SJCRH30 (cell line): ENCODE data around the gene SLC34A3. TPM values are rescaled to one million over a fixed set of nuclear protein-coding genes. Genes with fewer than 3 reads are reported as not detected.

Source experiments
- DNase-seq, 2 experiments: peaks; one replicate each; pipeline ENCODE4 v3.0.0-alpha.2; 2015 to 2020
- H3K27ac ChIP-seq: fragments of 250-450 bp; sonication (Bioruptor Pico); 2 replicates; pipeline ENCODE4 v1.5.1; 2020; ENCODE audit warnings: mild to moderate bottlenecking, moderate library complexity
- H3K27me3 ChIP-seq: fragments of 250-450 bp; sonication (Bioruptor Pico); 2 replicates; pipeline ENCODE4 v1.5.1; 2020; ENCODE audit warnings: mild to moderate bottlenecking, moderate library complexity
- H3K36me3 ChIP-seq: fragments of 250-450 bp; sonication (Bioruptor Pico); 2 replicates; pipeline ENCODE4 v1.5.1; 2020; ENCODE audit warnings: mild to moderate bottlenecking, moderate library complexity
- H3K4me1 ChIP-seq: fragments of 250-450 bp; sonication (Bioruptor Pico); 2 replicates; pipeline ENCODE4 v1.5.1; 2020; ENCODE audit warnings: mild to moderate bottlenecking, moderate library complexity
- H3K4me3 ChIP-seq: fragments of 250-450 bp; sonication (Bioruptor Pico); 2 replicates; pipeline ENCODE4 v1.5.1; 2020; ENCODE audit warnings: mild to moderate bottlenecking, moderate library complexity
- H3K9me3 ChIP-seq: fragments of 250-450 bp; sonication (Bioruptor Pico); replicated peaks from 2 replicates; pipeline ENCODE4 v1.5.1; 2020; ENCODE audit warnings: mild to moderate bottlenecking, moderate library complexity
- total RNA-seq: library from RNA; depleted of rRNA; stranded (reverse); fragments of >200 nt; shearing (Covaris generic); gene quantifications from 2 replicates; pipeline ENCODE4 v1.2.3, GENCODE V29; 2014

Gene SLC34A3
- total RNA-seq, 1 experiment from 2014 or later = 0.06 TPM

DNA sequence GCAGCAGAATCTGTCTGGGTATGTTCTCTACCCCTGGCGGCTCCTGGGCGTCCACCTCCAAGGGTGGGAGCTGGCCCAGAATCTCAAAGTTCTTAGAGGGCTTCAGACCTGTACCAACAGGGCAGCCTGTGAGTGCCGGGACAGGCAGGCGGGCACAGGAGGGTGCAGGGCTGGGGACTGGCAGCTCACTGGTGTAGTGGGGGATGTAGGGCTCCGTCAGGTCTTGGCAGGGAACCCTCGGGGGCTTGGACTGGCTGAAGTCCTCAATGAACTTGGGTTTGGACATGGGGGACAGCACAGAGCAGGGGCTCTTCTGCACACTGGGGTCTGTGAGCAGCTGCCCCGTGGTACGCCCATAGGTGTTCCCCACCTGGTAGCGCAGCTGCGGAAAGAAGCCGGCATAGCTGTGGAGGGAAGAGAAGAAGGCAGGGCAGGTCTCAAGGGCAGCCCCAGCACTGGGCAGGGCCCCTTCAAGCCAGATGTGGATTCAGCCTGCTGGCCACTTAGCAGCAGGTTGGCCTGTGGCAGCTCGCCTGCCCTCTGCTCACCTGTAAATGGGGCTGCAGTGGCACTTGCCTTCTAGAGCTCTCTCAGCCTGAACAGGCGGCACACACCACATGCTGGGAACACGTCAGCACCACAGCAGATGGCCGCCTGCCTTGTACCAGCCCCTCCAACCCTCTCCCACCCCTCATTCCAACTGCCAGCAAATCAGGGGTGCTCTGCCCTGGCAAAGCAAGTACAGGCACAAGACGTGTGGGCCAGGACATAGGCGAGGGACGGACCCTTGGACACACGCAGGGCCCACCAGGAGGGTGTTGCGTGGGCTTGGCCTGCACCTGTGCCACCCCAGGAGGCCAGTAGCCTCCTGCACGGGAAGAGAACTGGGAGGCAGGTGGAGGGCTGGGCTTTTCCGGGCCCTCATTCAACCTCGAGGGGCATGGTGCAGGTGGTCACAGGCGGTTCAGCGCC, 15.0 kb downstream of the SLC34A3 start:
- Histone ChIP-seq H3K4me3 (no peak overlapping the region), H3K27me3 (peaks cover 18% of the 10 kb centered on the region), H3K4me1 (peaks cover 11% of the 10 kb centered on the region; the same call in 1 of the 2 replicates), H3K9me3 (no peaks in the 10 kb centered on the region), H3K27ac (no peak overlapping the region), H3K36me3 (peaks cover 23% of the 10 kb centered on the region)
- DNase-seq = no peak

DNA sequence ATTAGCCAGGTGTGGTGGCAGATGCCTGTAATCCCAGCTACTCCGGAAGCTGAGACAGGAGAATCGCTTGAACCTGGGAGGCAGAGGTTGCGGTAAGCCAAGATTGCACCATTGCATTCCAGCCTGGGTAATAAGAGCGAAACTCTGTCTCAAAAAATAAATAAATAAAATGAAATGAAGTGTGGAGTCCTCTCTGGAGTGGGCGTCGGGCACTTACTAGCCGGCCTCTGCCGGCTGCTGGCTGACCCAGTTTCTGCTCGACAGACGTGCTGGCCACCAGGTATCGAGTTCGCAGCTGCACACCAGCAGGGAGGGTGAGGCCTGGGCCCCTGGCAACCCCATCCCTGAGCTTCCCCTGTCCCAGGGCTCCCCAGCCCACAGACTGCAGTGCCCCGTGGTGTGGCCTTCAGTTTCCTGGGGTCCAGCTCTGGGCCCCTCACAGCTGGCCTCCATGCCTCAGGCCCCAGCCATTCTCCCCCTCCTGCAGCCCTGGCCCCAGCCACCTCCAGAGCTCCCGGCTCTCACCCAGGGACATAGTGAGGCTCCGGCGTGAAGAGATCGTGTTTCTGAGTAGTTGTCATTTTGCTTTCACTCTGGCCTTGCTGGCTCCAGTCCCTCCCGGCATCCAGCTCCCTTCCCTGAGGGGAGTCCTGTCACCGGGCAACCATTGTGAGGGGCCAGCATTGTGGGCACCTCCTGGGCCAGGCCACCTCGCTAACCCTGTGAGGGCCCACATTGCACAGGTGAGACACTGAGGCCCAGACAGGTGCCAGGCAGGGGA, 16.6 kb downstream of the SLC34A3 start:
- H3K36me3 ChIP-seq = peaks cover 15% of the 10 kb centered on the region
- H3K4me3 ChIP-seq = no peak overlapping the region
- peaks cover 11% of the 10 kb centered on the region; the same call in 1 of the 2 replicates for H3K4me1 ChIP-seq
- H3K27me3 ChIP-seq = peaks cover 18% of the 10 kb centered on the region
- no peak overlapping the region for H3K27ac ChIP-seq
- no peaks in the 10 kb centered on the region for H3K9me3 ChIP-seq
- DNase-seq = peak in 1 of 2 experiments; percentile 52

DNA sequence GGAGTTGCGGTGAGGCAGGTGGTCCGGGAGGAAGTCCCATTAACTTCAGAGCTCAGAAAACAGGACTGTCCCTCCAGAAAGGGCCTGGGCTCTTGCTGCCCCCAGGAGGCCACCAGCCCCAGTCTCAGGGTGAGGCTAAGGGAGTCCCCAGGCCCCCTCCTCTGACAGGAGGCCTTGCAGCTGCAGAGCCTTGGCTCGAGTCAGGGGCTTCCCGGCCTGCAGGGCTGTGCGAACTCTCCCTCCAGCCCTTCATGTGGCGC, 17.1 kb downstream of the SLC34A3 start:
- Histone ChIP-seq H3K4me1 (peaks cover 8% of the 10 kb centered on the region; the same call in 1 of the 2 replicates), H3K27ac (no peak overlapping the region), H3K27me3 (peaks cover 18% of the 10 kb centered on the region), H3K36me3 (peaks cover 10% of the 10 kb centered on the region), H3K9me3 (no peaks in the 10 kb centered on the region), H3K4me3 (no peak overlapping the region)
- DNase-seq = no peak

DNA sequence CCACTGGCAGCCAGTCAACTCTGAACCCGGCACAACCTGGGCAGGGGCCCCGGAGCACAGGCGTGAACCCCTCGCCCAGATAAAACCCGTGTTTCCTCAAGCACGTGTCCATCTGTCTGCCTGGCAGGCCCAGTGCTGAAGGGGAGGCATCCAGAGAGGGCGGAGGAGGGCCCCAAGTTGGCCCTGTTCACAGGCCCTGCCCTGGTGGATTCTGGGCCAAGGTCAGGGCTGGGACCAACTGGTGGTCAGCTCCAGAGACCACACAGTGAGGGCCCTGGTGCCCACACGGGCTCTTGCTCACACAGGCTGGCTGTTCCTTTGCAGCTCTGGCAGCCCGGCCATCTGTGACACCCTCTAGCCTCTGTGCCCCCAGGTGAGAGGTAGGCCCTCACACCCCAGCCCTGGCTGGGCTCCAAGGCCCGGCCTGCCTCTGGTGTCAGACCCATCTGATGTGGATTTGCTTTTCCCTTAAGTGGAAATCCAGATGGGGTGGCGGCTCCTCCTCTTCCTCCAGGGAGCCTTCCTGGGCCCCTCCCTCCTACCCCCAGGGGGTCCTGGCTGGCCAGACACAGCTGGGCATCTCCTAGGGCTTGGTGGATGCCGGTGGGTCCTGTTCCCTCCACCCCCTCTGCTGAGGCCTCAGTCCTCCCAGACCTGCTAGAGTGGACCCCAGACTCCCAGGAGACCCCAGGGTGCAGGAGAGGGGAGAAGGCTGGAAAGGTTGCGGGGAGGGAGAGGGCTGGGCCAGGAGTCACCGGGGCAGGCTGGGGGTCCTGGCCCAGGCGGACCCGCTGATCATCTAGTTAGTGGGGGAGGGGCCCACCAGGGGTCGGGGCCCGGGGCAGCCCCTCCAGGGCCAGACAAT, 19.9 kb downstream of the SLC34A3 start:
- peaks cover 11% of the 10 kb centered on the region for H3K4me1 ChIP-seq
- H3K4me3 ChIP-seq = no peak overlapping the region
- H3K36me3 ChIP-seq = no peaks in the 10 kb centered on the region
- peaks cover 18% of the 10 kb centered on the region for H3K27me3 ChIP-seq
- no peak for DNase-seq
- no peaks in the 10 kb centered on the region for H3K9me3 ChIP-seq
- H3K27ac ChIP-seq = no peak overlapping the region

DNA sequence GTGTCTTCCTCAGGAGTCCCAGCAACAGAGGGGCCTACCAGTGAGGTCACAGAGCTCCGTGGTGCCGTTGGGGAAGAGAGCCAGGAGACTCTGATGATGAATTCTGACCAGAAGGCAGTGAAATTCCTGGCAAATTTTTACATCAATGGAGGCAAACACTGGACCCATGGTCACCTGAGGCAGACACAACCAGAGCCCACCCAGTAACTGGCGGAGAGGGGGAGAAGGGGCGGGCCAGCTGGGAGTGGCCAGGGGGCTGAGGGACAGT, 20.4 kb downstream of the SLC34A3 start, which contains the start of gene STPG3:
TSS of gene STPG3 (plus strand) at position 93 of the 268 bp plus-strand sequence. CDS start at position 94, 1 bp downstream.
- H3K9me3 ChIP-seq = no peaks in the 10 kb centered on the region
- no peak for DNase-seq
- no peak within 1 kb of the TSS for H3K27ac ChIP-seq
- peaks cover 18% of the 10 kb centered on the region for H3K27me3 ChIP-seq
- peaks cover 13% of the 10 kb centered on the region for H3K4me1 ChIP-seq
- 0 out of 2 replicates have a peak, but pooled peaks cover under 1% of the 10 kb centered on the region for H3K36me3 ChIP-seq
- no peak within 1 kb of the TSS for H3K4me3 ChIP-seq

DNA sequence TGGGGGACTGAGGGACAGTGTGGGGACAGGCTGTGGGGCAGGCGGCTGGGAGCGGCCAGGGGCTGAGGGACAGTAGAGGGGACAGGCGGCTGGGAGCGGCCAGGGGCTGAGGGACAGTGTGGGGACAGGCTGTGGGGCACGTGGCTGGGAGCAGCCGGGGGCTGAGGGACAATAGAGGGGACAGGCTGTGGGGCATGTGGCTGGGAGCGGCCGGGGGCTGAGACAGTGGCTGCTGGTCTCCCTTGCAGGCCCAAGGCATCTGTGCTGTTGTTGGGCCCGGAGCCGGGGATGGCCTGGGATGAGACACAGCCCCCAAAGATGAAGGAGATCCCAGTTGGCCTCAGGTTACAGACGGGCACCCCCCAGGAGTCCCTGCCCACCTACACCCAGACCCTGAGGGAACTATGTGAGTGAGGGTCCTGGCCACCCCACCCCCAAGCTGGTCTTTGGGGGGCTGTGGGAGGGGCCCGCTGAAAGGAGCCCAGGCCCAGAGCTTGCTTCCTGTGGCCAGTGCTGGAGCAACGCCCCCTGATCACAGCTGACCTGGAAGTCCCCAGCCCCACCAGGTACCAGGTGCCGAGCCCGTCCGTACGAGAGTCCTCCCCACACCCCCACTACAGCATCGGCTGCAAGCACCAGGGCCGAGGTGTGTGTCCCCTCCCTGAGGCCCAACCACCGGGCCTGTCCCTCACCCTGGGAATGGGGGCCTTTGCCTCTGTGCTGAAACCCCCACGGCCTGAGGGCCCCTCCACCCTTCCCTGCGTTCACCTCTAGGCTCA, 21.0 kb downstream of the SLC34A3 start:
- Histone ChIP-seq H3K9me3 (no peaks in the 10 kb centered on the region), H3K4me1 (peaks cover 14% of the 10 kb centered on the region), H3K36me3 (0 out of 2 replicates have a peak, but pooled peaks cover 3% of the 10 kb centered on the region), H3K27ac (no peak overlapping the region), H3K4me3 (no peak overlapping the region), H3K27me3 (peaks cover 18% of the 10 kb centered on the region)
- no peak for DNase-seq

DNA sequence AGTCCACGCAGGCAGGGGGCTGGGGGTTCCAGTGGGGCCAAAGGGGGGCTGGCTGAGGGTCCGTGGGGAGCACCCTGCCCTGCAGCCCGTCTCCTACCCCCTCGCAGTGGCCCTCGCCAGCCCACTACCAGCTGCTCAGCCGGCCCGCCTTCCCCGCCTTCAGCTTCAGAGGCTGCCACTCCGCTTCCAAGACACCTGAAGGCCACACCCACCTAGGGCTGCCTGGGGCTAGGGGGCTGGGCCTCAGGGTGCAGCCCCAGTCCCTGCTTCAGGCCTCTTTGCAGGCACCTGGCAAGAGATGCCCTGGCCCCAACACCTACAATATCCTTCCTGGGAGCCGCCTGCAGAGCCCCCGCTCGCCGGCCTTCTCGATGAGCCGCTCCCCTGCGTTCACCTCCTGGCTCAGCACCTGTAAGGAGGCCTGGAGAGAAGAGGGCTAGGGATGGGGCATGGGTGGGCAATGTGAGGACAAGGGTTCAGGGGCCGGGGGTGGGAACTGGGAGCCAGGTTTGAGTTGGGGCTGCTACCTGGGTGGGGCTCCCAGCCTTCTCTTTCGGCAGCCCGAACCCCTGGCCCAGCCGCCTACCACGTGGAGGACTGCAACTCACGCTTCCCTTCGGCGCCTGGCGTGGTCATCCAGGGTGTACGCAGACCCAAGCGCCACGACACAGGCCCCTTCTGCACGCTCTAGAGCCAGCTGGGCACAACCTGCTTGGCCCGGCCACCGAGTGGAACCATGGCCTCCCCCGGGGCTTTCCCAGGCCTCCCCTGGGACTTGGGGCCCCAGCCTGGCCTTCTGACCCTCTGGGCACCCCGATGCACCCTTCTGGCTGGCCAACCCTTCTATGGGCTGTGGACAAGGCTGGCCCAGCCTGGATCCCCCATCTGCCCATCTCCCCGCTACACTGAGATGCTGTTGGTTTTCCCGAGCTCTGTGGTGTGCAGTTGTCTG, 22.1 kb downstream of the SLC34A3 start:
- Histone ChIP-seq H3K27me3 (peaks cover 15% of the 10 kb centered on the region), H3K9me3 (no peaks in the 10 kb centered on the region), H3K4me3 (no peak overlapping the region), H3K27ac (no peak overlapping the region), H3K36me3 (0 out of 2 replicates have a peak, but pooled peaks cover 3% of the 10 kb centered on the region), H3K4me1 (peaks cover 8% of the 10 kb centered on the region)
- DNase-seq = no peak

DNA sequence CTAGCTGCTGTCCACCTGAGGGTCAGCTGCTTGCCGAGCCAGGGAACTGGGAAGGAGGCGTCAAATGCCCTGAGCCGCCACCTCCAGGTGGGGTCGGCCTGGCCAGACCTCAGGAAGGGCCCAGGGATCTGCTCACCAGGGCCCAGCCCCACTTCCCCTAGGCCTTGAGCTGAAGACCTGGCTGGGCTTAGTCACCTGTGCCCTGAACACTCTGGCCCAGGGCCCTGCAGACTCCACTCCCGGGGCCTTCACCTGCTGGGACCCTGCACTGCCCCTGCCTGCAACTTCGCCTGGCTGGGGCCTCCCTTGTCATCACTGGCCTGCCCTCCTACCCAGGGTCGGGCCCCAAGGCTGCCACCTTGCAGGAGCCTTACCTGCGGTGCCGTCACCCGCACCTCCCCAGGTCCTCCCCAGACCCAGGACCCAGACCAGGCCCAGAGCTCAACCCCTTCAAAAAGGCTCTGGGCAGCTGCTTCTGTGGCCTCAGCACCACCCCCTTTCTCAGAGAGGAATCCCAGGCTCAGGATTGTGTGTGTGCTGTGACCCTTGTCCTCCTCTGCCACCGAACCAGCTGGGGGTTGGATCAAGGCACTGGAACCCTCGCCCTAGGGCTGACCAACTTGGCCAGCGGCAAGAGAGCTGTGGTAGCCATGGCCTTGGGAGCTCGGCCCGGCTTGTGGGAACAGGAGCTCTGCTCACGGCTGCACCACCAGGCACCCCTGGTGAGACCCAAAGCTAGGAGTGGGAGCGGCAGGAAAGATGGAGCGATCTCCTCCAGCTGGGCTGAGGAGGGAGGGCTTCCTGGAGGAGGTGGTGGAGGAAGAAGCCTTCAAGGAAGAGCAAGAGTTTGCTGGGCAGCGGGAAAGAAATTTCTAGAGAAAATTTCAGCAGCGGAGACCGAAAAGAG, 23.3 kb downstream of the SLC34A3 start:
- peaks cover 8% of the 10 kb centered on the region for H3K4me1 ChIP-seq
- peaks cover 10% of the 10 kb centered on the region for H3K27me3 ChIP-seq
- DNase-seq = peak in 1 of 2 experiments; percentile 41
- H3K4me3 ChIP-seq = peak overlapping the region; percentile 98
- H3K36me3 ChIP-seq = peaks cover 8% of the 10 kb centered on the region; the same call in 1 of the 2 replicates
- no peak overlapping the region for H3K27ac ChIP-seq
- no peaks in the 10 kb centered on the region for H3K9me3 ChIP-seq

DNA sequence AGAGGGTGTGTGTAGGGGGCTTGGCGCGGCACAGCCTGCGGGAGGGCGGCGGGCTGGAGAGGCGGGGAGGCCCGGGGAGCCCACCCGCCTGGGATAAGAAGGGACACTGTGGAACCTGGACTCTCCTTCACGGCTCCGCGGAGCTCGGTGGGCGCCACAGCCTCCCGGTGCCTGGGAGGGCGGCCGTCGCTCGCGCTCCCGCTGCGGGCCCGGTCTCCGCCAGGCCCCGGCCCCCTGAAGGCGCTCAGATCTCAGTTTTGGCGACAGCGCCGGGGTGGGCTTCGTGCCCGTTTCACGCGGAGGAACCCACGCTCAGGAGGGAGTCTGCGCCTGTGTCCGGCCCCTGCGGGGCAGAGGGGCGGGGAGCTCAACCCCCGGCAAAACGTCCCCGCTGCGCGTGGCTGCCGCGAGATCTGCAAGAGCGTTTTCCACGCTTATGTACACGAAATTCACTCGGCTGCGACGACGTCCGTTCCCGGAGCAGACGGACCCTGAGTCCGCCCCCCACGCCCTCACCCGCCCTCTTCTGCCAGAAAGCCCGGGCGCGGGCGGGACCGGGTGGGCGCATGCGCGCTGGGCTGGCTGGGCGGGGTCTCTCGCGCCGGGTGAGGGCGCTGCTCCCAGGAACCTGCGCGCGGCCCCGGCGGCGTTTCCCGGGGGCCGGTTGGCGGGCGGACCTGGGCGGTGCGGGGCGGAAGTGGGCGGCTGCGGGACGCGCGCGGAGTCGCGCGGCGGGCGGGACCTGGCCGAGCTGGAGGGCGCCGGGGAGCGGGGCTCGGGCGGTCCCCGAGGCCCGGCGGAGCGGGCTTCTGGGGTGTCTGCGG, 24.1 kb downstream of the SLC34A3 start, which contains the start of gene NELFB:
TSS of gene NELFB (plus strand) at position 704 of the 824 bp plus-strand sequence.
- H3K27ac ChIP-seq = peak within 1 kb of the TSS; percentile 37; the same call in 1 of the 2 replicates

DNA sequence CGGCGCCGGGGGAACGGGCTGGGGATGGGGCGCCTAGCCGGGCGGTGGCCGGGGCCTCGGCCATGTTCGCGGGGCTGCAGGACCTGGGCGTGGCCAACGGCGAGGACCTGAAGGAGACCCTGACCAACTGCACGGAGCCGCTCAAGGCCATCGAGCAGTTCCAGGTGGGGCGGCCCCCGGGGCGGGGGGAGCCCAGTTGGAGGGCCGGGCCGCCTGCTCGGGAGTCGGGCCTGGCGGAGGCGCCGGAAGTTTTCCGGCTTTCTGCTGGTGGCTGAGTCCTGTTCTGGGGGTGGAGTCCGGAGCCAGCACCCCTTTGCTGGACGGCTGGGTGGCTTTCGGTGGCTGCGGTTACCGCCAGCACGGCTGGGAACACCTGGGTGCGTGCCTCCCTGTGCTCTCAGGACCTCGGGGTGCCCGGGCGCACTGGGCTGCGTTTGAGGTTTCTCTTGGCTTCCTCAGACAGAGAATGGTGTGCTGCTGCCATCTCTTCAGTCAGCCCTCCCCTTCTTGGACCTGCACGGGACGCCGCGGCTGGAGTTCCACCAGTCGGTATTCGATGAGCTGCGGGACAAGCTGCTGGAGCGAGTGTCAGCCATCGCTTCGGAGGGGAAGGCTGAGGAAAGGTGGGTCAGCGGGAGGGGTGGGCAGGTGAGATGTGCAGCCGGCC, 24.9 kb downstream of the SLC34A3 start:
- Histone ChIP-seq H3K9me3 (no peaks in the 10 kb centered on the region), H3K27ac (peak overlapping the region; percentile 37; the same call in 1 of the 2 replicates), H3K27me3 (no peaks in the 10 kb centered on the region; the same call in 1 of the 2 replicates), H3K4me3 (peak overlapping the region; percentile 98), H3K4me1 (peaks cover 8% of the 10 kb centered on the region), H3K36me3 (peaks cover 11% of the 10 kb centered on the region; the same call in 1 of the 2 replicates)
- DNase-seq = peak; percentile 67 to 73

More for the DNA sequence above, 24.1 kb downstream of the SLC34A3 start, which contains the start of gene NELFB:
- Histone ChIP-seq H3K9me3 (no peaks in the 10 kb centered on the region), H3K4me1 (peaks cover 8% of the 10 kb centered on the region), H3K36me3 (peaks cover 9% of the 10 kb centered on the region; the same call in 1 of the 2 replicates), H3K27me3 (peaks cover 4% of the 10 kb centered on the region), H3K4me3 (peak within 1 kb of the TSS; percentile 98)
- peak; percentile 93 to 94 for DNase-seq

DNA sequence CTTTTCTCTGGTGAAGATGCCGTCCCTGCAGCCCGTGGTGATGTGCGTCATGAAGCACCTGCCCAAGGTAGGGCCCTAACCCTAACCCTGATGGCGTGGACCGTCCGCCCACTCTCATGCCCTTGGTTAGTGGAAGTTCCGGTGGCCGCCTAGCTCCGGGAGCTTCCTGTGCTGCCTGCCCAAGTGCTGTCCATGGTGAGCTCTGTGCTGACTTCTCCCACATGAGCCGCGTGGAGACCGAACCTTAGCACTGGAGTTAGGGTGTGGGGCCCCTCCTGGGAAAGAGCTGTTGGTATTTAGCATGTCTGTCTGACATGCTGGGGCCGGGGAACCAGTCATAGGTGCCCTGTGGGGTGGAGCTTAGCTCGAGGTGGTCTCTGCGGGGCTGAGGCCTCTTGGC, 25.7 kb downstream of the SLC34A3 start:
- DNase-seq = no peak
- no peaks in the 10 kb centered on the region for H3K27me3 ChIP-seq
- H3K4me1 ChIP-seq = peaks cover 8% of the 10 kb centered on the region
- no peaks in the 10 kb centered on the region for H3K9me3 ChIP-seq
- H3K36me3 ChIP-seq = peaks cover 11% of the 10 kb centered on the region; the same call in 1 of the 2 replicates
- peak overlapping the region; percentile 98; the same call in 1 of the 2 replicates for H3K4me3 ChIP-seq
- no peak overlapping the region for H3K27ac ChIP-seq
